WI38 (cell line): ENCODE results near the gene OLFML3.

Experiments
- H3K4me3 ChIP-seq: 2 replicates; pipeline ENCODE4 v1.5.1; 2011; ENCODE audit warnings: low read depth, mild to moderate bottlenecking, control low read depth, low read length
- CTCF ChIP-seq: IDR thresholded peaks from 2 replicates; pipeline ENCODE4 v1.5.1; 2012; ENCODE audit warnings: low read depth, mild to moderate bottlenecking, control low read depth, low read length

OLFML3 gene

GRCh38 chr1:113983391-113983790 lies 4.1 kb downstream of the OLFML3 start:
- H3K4me3 ChIP-seq: no peak overlapping the region

DNA sequence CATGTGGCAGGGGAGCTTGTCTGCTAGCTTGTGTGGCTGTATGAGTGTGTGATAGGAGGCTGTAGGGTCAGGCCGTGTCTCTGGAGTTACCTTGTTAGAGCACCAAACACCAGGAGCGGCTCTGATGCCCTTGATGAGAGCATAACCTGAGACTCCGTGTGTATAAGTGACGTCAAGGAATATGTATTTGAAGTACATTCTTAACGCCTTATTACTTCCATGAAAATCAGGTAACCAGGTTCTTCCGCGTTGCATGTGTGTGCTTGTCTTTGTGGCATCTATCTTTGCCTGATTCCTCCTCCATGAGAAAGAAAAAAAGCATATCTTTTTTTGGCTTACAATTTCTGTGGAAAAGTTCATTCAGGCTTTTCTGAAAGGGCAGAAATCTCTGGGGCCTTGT lies 4.6 kb downstream of the OLFML3 start:
- H3K4me3 ChIP-seq: no peak overlapping the region
- no peak for TF ChIP-seq CTCF

More at GRCh38 chr1:113983391-113983790, 4.1 kb downstream of the OLFML3 start:
- no peak for TF ChIP-seq CTCF

DNA sequence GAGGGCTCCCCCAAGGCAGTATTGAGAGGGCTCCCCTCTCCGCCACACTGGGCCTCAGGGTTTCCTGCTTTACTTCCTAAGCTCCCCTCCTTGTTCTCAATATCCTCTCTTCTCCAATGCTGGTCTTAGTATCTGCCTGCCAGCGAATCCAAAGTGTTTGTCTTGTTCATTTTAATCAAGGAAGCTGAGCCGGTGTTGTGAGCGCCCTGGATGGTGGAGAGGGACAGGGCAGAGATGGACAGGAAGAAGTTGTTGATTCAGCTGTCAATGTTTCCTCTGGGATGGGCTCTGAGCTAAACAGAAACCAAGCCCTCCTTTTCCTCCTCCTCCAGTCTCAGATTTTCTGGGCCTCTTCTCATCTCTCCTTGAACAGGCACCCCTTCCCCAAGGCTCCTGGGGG lies 5.4 kb downstream of the OLFML3 start:
- H3K4me3 ChIP-seq: no peak overlapping the region
- TF ChIP-seq CTCF: no peak

GRCh38 chr1:113986802-113987201 lies 7.5 kb downstream of the OLFML3 start:
- no peak overlapping the region for H3K4me3 ChIP-seq
- TF ChIP-seq CTCF: no peak

- TF ChIP-seq CTCF: no peak
These were observed 8.0 kb downstream of the OLFML3 start for GRCh38 chr1:113987259-113987658.

GRCh38 chr1:113990530-113990929 lies 11.3 kb downstream of the OLFML3 start:
- no peak for TF ChIP-seq CTCF
- no peak overlapping the region for H3K4me3 ChIP-seq

More at GRCh38 chr1:113987259-113987658, 8.0 kb downstream of the OLFML3 start:
- H3K4me3 ChIP-seq: no peak overlapping the region

- TF ChIP-seq CTCF: no peak
- H3K4me3 ChIP-seq: no peak overlapping the region
These were observed 11.7 kb downstream of the OLFML3 start for GRCh38 chr1:113990961-113991360.
